ENCODE data around the gene BABAM2. TPM values are rescaled to one million over a fixed set of nuclear protein-coding genes. Genes with fewer than 3 reads are reported as not detected.

Gene BABAM2
- 22.8 and 23.5 TPM in 2 replicates for total RNA-seq

DNA sequence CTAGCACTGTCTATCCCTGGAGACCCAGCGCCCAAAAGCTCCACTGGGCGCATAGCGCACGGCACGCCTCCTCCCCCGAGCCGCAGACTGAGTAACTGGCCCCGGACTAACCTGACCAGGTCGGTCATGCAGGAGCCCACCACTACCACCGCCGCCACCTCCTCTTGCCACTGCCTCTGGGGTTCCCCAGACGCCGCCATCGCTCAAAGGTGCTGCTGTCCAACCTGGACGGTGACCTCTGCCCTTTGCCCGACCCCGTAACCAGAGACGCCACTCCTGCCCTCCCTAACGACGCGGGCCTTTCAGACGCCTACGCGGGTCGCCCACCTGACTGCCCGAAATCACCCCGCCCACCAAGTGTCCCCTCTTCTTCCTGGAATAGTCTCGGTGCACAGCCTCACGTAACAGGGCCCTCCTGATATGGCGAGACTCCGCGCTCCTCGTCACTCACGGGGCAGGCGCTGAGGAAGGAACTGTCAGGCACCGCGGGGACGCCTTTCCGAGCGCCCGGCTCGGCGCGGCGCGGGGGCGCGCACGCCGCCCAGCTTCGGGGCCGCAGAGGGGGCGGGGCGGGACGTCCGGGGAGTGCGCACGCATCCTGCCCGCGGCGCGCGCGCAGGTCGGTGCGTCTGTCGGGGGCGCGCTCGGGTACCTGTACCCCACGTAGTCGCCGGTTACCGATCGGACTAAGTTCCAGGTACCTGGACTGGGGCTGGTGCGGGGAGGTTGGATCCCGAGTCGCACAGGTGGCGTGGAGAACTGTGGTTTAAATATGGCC is at the start of gene BABAM2, which contains the start of gene RBKS:
BABAM2 (plus strand) TSS at position 584 of the 778 bp plus-strand sequence. CDS start 3,828 bp downstream, outside the sequence.
RBKS (minus strand) TSS at position 242 of the 778 bp plus-strand sequence; CDS start at position 200, 42 bp downstream.

Other genes starting within 250 kb of the BABAM2 start
- gene SUPT7L, start 227.1 kb upstream of the BABAM2 start, total RNA-seq: 10.0 and 12.2 TPM in 2 replicates
- 11.2 and 12.2 TPM in 2 replicates for gene SLC4A1AP, start 226.8 kb upstream of the BABAM2 start, total RNA-seq
- 98.1 and 106 TPM in 2 replicates for gene MRPL33, start 119.0 kb upstream of the BABAM2 start, total RNA-seq
- gene RBKS, start 342 bp upstream of the BABAM2 start, total RNA-seq: 0.75 and 1.3 TPM in 2 replicates

All from cardiac ventricle fibroblast (primary cell).